Measurements from ENCODE around the gene MYLK.

The MYLK gene

DNA sequence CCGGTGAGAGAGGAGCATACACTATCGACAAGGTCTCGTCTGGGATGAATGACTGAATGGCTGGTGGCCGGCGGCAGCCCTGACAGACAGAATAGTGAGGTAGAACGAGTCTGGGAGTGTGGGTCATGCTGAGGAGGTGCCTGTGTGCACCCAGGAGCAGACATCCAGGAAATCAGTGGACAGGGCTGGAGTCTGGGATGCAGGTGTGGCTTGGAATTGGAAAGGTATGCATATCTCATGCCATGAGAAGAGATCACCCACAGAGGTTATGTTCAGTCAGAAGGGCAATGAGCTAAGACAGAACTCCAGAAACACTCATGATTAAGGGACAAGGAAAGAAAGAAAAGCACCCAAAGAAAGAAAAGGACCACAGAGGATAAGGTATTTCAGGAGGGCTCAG is 320.1 kb downstream of the MYLK start:
- H3K4me3 ChIP-seq (ENCODE audit: low read depth, low read length) = no peak overlapping the region

GRCh38 chr3:123562547-123562946 is 321.6 kb downstream of the MYLK start:
- H3K4me3 ChIP-seq (ENCODE audit: low read depth, low read length) = no peak overlapping the region

- H3K4me3 ChIP-seq (ENCODE audit: low read depth, low read length) = no peak overlapping the region
Observed at GRCh38 chr3:123561188-123561587, 322.9 kb downstream of the MYLK start.

All from iPS-11a (cell line).